Right forelimb (tissue), 1 donor: ENCODE measurements around the gene IL1B.
"Not testable (repeated sequence)": the region's sequence is repeated elsewhere in the genome, so short reads cannot be mapped to it uniquely, and the experiment has no call there.

Experiments
- DNase-seq: peaks from one replicate; pipeline ENCODE4 v3.0.0-alpha.2; 2018

The IL1B gene

DNA sequence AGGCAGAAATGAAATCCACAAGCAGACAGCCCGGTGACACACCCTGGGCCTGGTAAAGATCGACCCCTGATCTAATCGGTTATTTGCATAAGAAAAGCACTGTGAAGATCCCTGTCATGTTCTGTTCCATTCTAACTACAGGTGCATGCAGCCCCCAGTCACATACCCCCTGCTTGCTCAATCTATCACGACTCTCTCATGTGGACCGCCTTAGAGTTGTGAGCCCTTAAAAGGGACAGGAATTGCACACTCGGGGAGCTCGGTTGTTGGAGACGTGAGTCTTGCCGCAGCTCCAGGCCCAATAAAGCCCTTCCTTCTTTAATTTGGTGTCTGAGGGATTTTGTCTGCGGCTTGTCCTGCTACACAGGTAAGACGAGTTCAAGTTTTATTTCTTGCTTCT is 13.4 kb upstream of the IL1B start:
- DNase-seq, result no peak

GRCh38 chr2:112848833-112849232 is 12.3 kb upstream of the IL1B start:
- no peak for DNase-seq

DNA sequence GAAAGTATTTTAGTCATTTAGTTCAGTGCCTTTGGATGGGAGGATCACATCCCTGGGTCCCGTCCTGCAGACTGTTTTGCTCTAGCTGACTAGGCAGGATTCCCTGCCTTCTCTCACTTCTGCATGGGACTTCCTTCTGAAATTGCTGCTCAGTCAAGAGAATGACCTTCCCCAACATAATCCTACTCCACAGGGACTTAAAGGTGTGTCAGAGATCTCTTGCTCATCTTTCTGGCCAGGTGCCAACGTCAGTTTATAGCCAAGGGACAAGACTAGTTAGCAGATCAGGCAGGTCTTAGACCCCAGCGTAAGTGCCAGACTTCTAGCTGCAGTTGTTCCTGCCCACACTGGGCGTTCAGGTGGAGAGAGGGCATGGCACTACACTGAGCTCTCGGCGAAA is 9.5 kb upstream of the IL1B start:
- no peak for DNase-seq

GRCh38 chr2:112843836-112844235 is 7.3 kb upstream of the IL1B start:
- no peak for DNase-seq

DNA sequence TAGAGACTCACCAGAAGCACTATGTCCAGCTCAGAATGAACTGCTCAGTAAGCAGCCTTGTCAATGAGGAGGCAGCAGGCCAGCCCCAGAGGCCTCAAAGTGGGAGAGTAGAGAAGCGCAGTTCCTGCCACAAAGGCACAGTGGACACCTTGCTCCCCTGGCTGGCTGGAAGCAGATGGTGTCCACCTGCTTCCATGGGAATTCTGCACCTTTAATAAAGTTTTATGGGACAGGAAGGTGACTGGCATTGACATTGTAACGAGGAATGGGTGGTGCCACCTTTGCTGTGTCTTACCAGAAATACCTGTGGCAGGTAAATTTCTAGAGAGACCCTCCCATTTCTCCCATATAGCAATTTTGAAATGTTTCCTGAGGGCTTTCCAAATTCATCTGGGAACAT is 6.7 kb upstream of the IL1B start:
- DNase-seq, result no peak

DNA sequence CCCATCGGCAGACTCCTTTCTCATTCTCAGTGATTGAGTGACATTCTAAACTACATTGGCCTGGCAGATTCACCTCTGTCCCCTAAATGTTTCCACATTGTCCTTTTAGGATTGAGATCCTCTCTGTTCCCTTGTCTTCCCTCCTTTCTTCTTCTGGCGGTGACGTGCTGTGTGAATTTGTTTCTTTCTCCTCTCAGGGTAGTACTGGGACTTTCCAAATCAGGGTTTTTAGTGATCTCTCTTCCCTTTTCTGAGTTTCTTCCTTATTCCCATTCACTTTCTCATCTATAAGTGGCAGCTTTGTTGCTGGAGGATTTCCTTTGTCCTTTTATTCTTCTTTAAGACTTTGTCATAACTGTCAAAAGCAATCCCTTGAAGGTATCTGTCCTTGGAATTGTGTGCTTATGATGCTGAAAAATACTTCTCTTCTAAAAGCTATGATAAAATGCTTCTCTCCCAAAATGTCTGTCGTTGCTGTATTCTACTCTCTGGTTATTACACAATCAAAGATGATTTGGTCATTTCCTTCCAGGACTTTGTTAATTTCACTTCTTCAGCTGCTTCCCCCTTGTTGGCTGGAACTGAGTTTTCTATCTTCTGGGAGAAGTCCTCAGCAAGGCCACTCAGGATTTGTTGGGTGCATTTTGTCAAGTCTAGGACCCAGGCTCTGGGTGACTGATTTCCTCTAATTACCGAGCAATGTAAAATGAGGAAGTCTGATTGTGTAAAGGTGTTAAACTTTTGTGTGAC is 4.9 kb upstream of the IL1B start:
- no peak for DNase-seq

DNA sequence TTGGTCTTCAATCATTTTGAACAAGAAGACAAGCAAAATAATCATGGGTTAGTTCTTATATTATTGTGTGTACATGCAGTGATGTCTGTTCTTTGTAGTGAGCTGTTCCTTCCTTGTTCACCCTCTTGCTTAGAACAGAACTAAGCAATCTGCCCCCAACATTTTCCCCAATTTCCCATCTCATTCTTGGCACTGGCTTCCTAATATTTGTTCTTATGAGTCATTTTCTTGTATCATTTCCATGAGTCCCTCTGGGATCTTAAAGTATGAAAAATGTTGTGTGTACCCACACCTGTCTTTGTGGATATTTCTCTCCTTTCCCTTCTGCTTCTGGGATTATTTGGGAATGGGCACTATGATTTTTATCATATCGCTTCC is 3.5 kb upstream of the IL1B start:
- DNase-seq, result no peak

GRCh38 chr2:112839407-112840067 is 3.0 kb upstream of the IL1B start:
- no peak for DNase-seq

DNA sequence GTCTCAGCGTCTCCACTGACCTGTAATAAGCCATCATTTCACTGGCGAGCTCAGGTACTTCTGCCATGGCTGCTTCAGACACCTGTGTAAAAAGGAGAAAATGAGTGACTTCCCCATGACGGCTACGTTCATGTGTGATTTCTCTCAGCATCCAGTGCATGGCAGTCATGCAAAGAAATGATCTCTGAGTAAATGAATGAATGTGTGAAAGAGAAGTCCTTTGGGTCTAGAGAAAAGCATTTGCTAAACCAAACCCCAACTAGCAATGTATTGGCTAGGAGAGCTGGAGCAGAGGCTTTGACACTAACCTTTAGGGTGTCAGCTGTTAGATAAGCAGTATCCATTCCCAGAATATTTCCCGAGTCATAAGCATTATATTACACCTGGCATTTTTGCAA is 417 bp downstream of the IL1B start:
- DNase-seq, result no peak

- DNase-seq, result no peak
Measured at GRCh38 chr2:112835536-112836162, 930 bp downstream of the IL1B start.

DNA sequence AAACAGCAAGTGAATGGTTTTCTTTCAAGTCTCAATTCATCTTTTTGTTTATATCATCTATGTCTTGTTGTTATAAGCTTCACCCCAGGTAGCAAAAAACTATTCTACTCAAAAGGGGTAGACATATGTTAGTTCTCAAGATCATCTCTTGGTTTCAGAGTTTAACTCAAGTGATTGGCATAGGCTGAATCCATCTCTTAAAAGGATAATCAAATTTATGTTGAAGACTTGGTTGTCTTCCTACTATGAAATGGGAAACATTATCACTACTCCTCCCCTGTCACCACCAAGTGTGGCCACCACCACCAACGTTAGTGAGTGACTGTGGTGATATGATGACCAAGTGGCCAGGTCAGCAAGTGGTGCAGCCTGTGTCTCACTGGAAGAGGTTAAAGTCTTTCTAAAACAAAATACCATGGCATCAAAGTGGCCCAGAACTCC is 1.5 kb downstream of the IL1B start:
- no peak for DNase-seq

DNA sequence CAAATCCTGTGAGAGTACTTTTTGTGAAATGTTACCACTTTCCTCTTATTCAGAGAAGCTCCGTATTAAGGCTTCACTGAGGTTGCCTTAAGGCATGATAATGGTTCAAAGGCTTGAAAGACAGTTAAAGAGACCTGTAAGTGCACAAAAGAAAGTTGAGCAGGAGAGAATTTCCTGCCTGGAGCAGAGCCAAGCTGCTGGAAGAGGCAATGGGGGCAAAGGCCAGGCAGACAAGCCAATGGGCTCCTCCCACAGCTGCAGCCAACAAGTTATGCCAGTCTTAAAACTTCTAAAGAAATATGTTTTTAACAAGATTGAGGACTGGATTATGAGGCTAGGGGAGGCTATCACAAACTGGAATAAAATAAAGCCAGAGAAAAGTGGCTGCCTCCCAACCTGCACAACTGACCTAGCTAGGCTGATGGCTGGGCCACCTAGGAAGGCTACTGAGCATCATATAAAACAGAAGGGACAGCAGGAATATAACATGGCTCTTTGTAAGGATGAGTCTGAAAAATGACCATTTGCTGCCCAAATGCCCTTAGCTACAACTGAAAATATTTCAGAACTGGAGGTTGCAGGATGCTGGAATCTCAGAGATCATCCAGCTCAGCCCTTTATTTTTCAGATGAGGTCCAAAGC is 2.1 kb downstream of the IL1B start:
- DNase-seq, result no peak

- no peak for DNase-seq
Measured at GRCh38 chr2:112833976-112834375, 2.6 kb downstream of the IL1B start.

- not testable (repeated sequence) for DNase-seq
Measured at GRCh38 chr2:112833639-112833931, 3.0 kb downstream of the IL1B start.

DNA sequence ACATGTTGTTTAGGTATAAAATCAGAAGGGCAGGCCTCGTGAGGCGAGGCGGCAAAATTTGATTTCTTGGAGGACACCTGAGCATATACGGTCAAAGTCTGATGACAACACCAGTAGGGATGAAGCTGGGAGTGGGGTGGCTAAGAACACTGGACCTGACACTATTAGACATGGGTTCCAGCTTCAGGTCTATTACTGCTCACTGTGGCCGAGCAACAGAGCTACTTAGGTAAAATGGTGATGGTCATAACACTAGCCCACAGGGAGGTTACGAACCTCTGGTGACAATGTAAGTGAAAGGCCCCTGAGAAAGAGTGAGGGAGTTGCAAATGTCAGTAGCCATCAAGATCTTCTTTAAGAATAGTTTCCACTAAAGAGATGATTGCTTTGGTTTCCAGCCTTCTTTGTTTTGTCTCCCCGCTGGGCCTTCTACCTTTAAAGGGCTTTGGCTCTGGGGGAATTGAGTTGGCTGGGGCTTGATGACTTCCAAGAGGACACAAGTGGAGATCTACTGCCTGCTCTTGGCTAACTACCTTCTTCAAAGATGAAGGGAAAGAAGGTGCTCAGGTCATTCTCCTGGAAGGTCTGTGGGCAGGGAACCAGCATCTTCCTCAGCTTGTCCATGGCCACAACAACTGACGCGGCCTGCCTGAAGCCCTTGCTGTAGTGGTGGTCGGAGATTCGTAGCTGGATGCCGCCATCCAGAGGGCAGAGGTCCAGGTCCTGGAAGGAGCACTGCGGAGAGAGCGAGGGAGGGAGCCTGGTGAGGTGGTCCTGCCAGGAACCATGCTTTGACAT is 3.5 kb downstream of the IL1B start:
- DNase-seq, result no peak

DNA sequence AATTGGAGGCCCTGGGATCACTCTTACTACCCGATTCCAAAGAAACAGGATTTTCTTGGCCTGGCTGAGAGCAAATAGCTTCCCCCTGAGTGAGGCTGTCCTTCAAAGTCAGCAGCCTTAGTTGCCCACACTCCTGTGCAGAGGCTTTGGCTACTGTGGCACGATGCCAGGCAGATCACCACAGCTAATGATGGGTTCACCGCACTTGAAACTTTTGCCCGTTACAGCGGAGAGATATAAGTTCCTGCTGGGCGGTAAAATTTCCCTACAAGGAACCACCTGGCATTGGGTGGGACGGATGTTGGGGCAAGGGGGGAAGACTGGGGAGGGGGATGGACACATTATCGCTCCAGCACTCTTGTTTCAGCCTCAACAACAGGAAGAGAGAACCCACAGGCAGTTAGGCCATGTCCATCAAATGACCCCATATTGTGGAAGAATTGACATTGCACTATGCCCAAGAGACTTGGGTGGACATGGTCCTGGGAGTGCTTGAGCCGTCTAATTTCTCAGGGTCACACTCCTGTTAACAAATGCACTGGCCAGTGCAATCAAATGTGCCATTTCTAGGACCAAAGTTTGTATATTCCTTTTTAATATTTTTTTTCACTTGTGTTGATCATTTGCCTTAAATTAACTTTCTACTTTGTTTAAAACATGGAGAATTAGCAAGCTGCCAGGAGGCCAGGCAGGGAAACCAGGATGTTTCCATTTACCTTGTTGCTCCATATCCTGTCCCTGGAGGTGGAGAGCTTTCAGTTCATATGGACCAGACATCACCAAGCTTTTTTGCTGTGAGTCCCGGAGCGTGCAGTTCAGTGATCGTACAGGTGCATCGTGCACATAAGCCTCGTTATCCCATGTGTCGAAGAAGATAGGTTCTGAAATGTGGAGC is 4.4 kb downstream of the IL1B start:
- no peak for DNase-seq

DNA sequence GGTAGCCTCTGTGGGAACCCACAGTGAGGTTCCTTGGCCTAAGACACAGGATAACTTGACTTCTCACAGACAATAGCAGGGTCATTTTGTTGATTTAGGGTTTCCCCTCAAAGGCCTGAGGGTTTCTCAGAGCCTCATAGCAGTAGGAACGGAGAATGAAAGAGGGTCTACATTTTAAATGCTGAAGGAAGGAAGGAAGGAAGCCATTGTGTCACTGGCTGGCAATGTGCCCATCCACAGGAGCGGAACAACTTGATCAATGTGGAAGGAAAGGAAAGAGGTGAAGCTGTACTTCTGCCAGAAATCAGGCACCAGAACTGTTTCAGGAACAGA is 5.1 kb downstream of the IL1B start:
- no peak for DNase-seq

- no peak for DNase-seq
Measured at GRCh38 chr2:112830682-112831512, 5.7 kb downstream of the IL1B start.

DNA sequence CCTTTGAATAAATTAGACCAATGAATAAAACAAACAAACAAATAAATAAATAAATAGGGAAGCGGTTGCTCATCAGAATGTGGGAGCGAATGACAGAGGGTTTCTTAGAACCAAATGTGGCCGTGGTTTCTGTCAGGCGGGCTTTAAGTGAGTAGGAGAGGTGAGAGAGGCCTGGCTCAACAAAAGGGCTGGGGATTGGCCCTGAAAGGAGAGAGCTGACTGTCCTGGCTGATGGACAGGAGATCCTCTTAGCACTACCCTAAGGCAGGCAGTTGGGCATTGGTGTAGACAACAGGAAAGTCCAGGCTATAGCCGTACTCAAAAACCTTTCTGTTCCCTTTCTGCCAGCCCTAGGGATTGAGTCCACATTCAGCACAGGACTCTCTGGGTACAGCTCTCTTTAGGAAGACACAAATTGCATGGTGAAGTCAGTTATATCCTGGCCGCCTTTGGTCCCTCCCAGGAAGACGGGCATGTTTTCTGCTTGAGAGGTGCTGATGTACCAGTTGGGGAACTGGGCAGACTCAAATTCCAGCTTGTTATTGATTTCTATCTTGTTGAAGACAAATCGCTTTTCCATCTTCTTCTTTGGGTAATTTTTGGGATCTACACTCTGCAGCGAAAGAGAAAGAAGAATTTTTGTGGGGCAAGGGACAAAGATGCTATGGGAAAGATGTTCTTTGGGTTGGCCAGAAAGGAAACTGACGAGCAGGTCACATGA is 6.5 kb downstream of the IL1B start:
- no peak for DNase-seq

DNA sequence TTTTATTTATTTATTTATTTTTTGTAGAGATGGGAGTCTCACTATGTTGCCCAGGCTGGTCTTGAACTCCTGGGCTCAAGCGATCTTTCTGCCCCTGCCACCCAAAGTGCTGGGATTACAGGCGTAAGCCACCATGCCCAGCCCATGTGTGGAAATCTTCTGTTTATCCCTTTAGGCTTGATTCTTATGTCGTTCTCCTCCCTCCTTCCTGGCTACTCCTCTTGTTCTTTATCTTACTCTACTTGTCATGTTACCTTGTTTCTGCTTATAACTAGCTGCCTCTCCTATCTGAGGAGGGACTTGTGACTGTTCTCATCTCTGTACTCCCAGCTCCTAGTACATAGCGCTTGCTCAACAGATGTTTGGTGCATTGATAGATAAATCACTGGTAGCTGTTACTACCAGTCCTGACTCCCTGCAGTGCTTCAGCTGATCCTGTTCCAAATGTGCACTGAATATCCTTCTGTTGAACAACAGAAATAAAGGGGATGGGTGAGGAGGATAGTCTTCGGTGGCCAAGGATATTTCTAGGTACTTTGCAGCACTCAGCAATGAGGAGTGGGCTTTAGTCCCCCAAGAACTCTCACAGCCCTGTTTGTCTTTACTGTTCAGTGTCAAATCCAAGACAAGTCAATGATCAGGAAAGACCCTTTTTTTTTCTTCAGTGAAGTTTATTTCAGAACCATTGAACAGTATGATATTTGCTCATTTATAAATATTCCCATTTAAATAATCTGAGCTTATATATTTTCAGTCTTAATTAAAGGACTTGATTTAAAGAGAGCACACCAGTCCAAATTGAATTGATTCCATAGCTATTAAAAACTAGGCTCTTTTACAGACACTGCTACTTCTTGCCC is 7.2 kb downstream of the IL1B start:
- no peak for DNase-seq
